HG02798 (cell line): Measurements from ENCODE around the gene STRIP2.
"Not testable (repeated sequence)": the region's sequence is repeated elsewhere in the genome, so short reads cannot be mapped to it uniquely, and the experiment has no call there.

Experiments used
- ATAC-seq: cut with Tn5 transposase; IDR thresholded peaks from one replicate; pipeline ENCODE4 v1.9.1; 2021; ENCODE audit warnings: mild to moderate bottlenecking; ENCODE audit not compliant: unreplicated experiment, poor library complexity

The STRIP2 gene

GRCh38 chr7:129522971-129523340 is 88.7 kb downstream of the STRIP2 start:
- no peak for ATAC-seq

GRCh38 chr7:129523924-129524323 is 89.7 kb downstream of the STRIP2 start:
- no peak for ATAC-seq

GRCh38 chr7:129524405-129524804 is 90.2 kb downstream of the STRIP2 start:
- not testable (repeated sequence) for ATAC-seq

- ATAC-seq: no peak
Measured at GRCh38 chr7:129525225-129525862, 91.1 kb downstream of the STRIP2 start.

- ATAC-seq: no peak
Measured at GRCh38 chr7:129529643-129530042, 95.4 kb downstream of the STRIP2 start.

- ATAC-seq: no peak
Measured at GRCh38 chr7:129530795-129531391, 96.7 kb downstream of the STRIP2 start.

GRCh38 chr7:129531721-129532120 is 97.5 kb downstream of the STRIP2 start:
- ATAC-seq: no peak

GRCh38 chr7:129532375-129532774 is 98.1 kb downstream of the STRIP2 start:
- ATAC-seq: no peak

GRCh38 chr7:129534558-129535274 is 100.5 kb downstream of the STRIP2 start:
- ATAC-seq: not testable (repeated sequence)

- no peak for ATAC-seq
Measured at GRCh38 chr7:129535896-129536295, 101.7 kb downstream of the STRIP2 start.

GRCh38 chr7:129536323-129536722 is 102.1 kb downstream of the STRIP2 start:
- no peak for ATAC-seq
